Stimulated activated naive B cell treated with anti-CD40 and anti-IgM and Interleukin-4, amounts not matched to agents 10 μg/mL and 1 μg/mL and 100 μg/mL, for 72 hours (primary cell): Measurements from ENCODE around the gene NCMAP.

Source experiments
- ATAC-seq, 2 donors: fragments of 150-1000 bp; cut with Tn5 transposase; replicated peaks; 2 replicates each; pipeline ENCODE4 v1.10.0; 2021; ENCODE audit warnings: moderate library complexity in 1 of 2
- DNase-seq: peaks from one replicate; pipeline ENCODE4 v3.0.0; 2021
- H3K27ac Mint-ChIP-seq: one replicate; pipeline ENCODE4 v1.8.0; 2022; ENCODE audit warnings: mild to moderate bottlenecking, mixed read lengths
- H3K27me3 Mint-ChIP-seq, 2 donors: one replicate each; pipeline ENCODE4 v1.8.0; 2022; ENCODE audit warnings: mixed read lengths in 2 of 2
- H3K36me3 Mint-ChIP-seq, 2 donors: one replicate each; pipeline ENCODE4 v1.8.0; 2022; ENCODE audit warnings: mixed read lengths in 2 of 2, mild to moderate bottlenecking in 1 of 2
- H3K4me1 Mint-ChIP-seq, 2 donors: one replicate each; pipeline ENCODE4 v1.8.0; 2022; ENCODE audit warnings: mixed read lengths in 2 of 2, mild to moderate bottlenecking in 1 of 2
- H3K4me3 Mint-ChIP-seq, 2 donors: one replicate each; pipeline ENCODE4 v1.8.0; 2022; ENCODE audit warnings: mild to moderate bottlenecking in 2 of 2, mixed read lengths in 2 of 2, moderate library complexity in 1 of 2
- H3K9me3 Mint-ChIP-seq, 2 donors: one replicate each; pipeline ENCODE4 v1.8.0; 2022; ENCODE audit warnings: mixed read lengths in 2 of 2, mild to moderate bottlenecking in 1 of 2

NCMAP gene

GRCh38 chr1:24570265-24571125, 14.6 kb downstream of the NCMAP start:
- H3K27ac Mint-ChIP-seq: no peak overlapping the region
- H3K4me1 Mint-ChIP-seq: peaks cover 14 to 28% of the 10 kb centered on the region in 2 donors
- no peaks in the 10 kb centered on the region for H3K36me3 Mint-ChIP-seq
- H3K9me3 Mint-ChIP-seq: no peaks in the 10 kb centered on the region
- H3K4me3 Mint-ChIP-seq: no peak overlapping the region
- DNase-seq (no peak), ATAC-seq (no peak)
- peaks cover 4 to 5% of the 10 kb centered on the region in 2 donors for H3K27me3 Mint-ChIP-seq

GRCh38 chr1:24572301-24572700, 16.4 kb downstream of the NCMAP start:
- Mint-ChIP-seq H3K9me3 (no peaks in the 10 kb centered on the region), H3K36me3 (no peaks in the 10 kb centered on the region), H3K27me3 (no peaks in the 10 kb centered on the region), H3K27ac (peak overlapping the region; percentile 90), H3K4me3 (peak overlapping the region; percentile 67 to 70), H3K4me1 (peaks cover 14 to 28% of the 10 kb centered on the region in 2 donors)
- ATAC-seq (peak; percentile 83 to 84), DNase-seq (peak; percentile 6)

GRCh38 chr1:24575905-24576587, 20.2 kb downstream of the NCMAP start:
- H3K4me3 Mint-ChIP-seq: no peak overlapping the region
- H3K4me1 Mint-ChIP-seq: peaks cover 11 to 13% of the 10 kb centered on the region in 2 donors
- H3K27ac Mint-ChIP-seq: no peak overlapping the region
- H3K36me3 Mint-ChIP-seq: peaks cover 0 to 2% of the 10 kb centered on the region in 2 donors
- DNase-seq (no peak), ATAC-seq (no peak)
- peaks cover 0 to 8% of the 10 kb centered on the region in 2 donors for H3K27me3 Mint-ChIP-seq
- peaks cover 0 to 4% of the 10 kb centered on the region in 2 donors for H3K9me3 Mint-ChIP-seq

GRCh38 chr1:24578846-24579245, 23.0 kb downstream of the NCMAP start:
- H3K36me3 Mint-ChIP-seq: peaks cover 0 to 2% of the 10 kb centered on the region in 2 donors
- peaks cover 0 to 8% of the 10 kb centered on the region in 2 donors for H3K27me3 Mint-ChIP-seq
- no peak overlapping the region for H3K4me3 Mint-ChIP-seq
- H3K4me1 Mint-ChIP-seq: no peaks in the 10 kb centered on the region
- DNase-seq (no peak), ATAC-seq (no peak)
- peaks cover 0 to 4% of the 10 kb centered on the region in 2 donors for H3K9me3 Mint-ChIP-seq
- no peak overlapping the region for H3K27ac Mint-ChIP-seq

GRCh38 chr1:24580756-24581155, 24.9 kb downstream of the NCMAP start:
- ATAC-seq: no peak
- DNase-seq: no peak
- Mint-ChIP-seq H3K4me1 (peaks cover 3 to 6% of the 10 kb centered on the region in 2 donors), H3K27me3 (peaks cover 6 to 19% of the 10 kb centered on the region in 2 donors), H3K9me3 (peaks cover 0 to 4% of the 10 kb centered on the region in 2 donors), H3K27ac (no peak overlapping the region), H3K4me3 (no peak overlapping the region), H3K36me3 (peaks cover 0 to 2% of the 10 kb centered on the region in 2 donors)

- Mint-ChIP-seq H3K4me1 (peaks cover 7 to 10% of the 10 kb centered on the region in 2 donors), H3K9me3 (peaks cover 0 to 1% of the 10 kb centered on the region in 2 donors), H3K27me3 (peaks cover 8 to 17% of the 10 kb centered on the region in 2 donors), H3K36me3 (no peaks in the 10 kb centered on the region), H3K27ac (no peak overlapping the region), H3K4me3 (no peak overlapping the region)
- ATAC-seq: peak; percentile 67 to 76
- peak; percentile 8 for DNase-seq
Measured at GRCh38 chr1:24584171-24584647, 28.3 kb downstream of the NCMAP start.

GRCh38 chr1:24586119-24586518, 30.2 kb downstream of the NCMAP start:
- no peak overlapping the region for H3K4me3 Mint-ChIP-seq
- no peak for ATAC-seq
- no peaks in the 10 kb centered on the region for H3K36me3 Mint-ChIP-seq
- peaks cover 7 to 10% of the 10 kb centered on the region in 2 donors for H3K4me1 Mint-ChIP-seq
- DNase-seq: no peak
- H3K27me3 Mint-ChIP-seq: peaks cover 8 to 14% of the 10 kb centered on the region in 2 donors
- no peak overlapping the region for H3K27ac Mint-ChIP-seq
- no peaks in the 10 kb centered on the region for H3K9me3 Mint-ChIP-seq

- Mint-ChIP-seq H3K27ac (no peak overlapping the region), H3K9me3 (no peaks in the 10 kb centered on the region), H3K36me3 (no peaks in the 10 kb centered on the region), H3K4me1 (peaks cover 7 to 10% of the 10 kb centered on the region in 2 donors), H3K27me3 (peaks cover 13 to 24% of the 10 kb centered on the region in 2 donors), H3K4me3 (peak overlapping the region in 1 of 2 donors; percentile 24)
- DNase-seq (peak; percentile 35), ATAC-seq (peak; percentile 86 to 90)
Measured at GRCh38 chr1:24586970-24587820, 31.3 kb downstream of the NCMAP start.

GRCh38 chr1:24588573-24588972, 32.7 kb downstream of the NCMAP start:
- no peaks in the 10 kb centered on the region for H3K36me3 Mint-ChIP-seq
- peaks cover 13 to 24% of the 10 kb centered on the region in 2 donors for H3K27me3 Mint-ChIP-seq
- H3K9me3 Mint-ChIP-seq: no peaks in the 10 kb centered on the region
- DNase-seq (no peak), ATAC-seq (no peak)
- peaks cover 7 to 10% of the 10 kb centered on the region in 2 donors for H3K4me1 Mint-ChIP-seq
- no peak overlapping the region for H3K4me3 Mint-ChIP-seq
- no peak overlapping the region for H3K27ac Mint-ChIP-seq

GRCh38 chr1:24589200-24589599, 33.3 kb downstream of the NCMAP start:
- H3K27me3 Mint-ChIP-seq: peaks cover 13 to 24% of the 10 kb centered on the region in 2 donors
- no peak overlapping the region for H3K4me3 Mint-ChIP-seq
- ATAC-seq (no peak), DNase-seq (no peak)
- no peak overlapping the region for H3K27ac Mint-ChIP-seq
- peaks cover 5 to 7% of the 10 kb centered on the region in 2 donors for H3K4me1 Mint-ChIP-seq
- H3K36me3 Mint-ChIP-seq: no peaks in the 10 kb centered on the region
- H3K9me3 Mint-ChIP-seq: no peaks in the 10 kb centered on the region

GRCh38 chr1:24591781-24592180, 35.9 kb downstream of the NCMAP start:
- no peak for DNase-seq
- ATAC-seq: no peak
- no peak overlapping the region for H3K4me3 Mint-ChIP-seq
- peaks cover 18 to 22% of the 10 kb centered on the region in 2 donors for H3K27me3 Mint-ChIP-seq
- H3K27ac Mint-ChIP-seq: no peak overlapping the region
- H3K9me3 Mint-ChIP-seq: no peaks in the 10 kb centered on the region
- no peaks in the 10 kb centered on the region for H3K36me3 Mint-ChIP-seq
- H3K4me1 Mint-ChIP-seq: peaks cover 3 to 4% of the 10 kb centered on the region in 2 donors

GRCh38 chr1:24594328-24594598, 38.4 kb downstream of the NCMAP start:
- no peak for ATAC-seq
- Mint-ChIP-seq H3K27ac (no peak overlapping the region), H3K36me3 (no peaks in the 10 kb centered on the region), H3K9me3 (no peaks in the 10 kb centered on the region), H3K27me3 (peaks cover 19 to 26% of the 10 kb centered on the region in 2 donors), H3K4me3 (no peak overlapping the region), H3K4me1 (no peaks in the 10 kb centered on the region)
- DNase-seq: no peak

- Mint-ChIP-seq H3K27me3 (peaks cover 22 to 24% of the 10 kb centered on the region in 2 donors), H3K4me3 (no peak overlapping the region), H3K27ac (no peak overlapping the region), H3K4me1 (no peaks in the 10 kb centered on the region), H3K9me3 (no peaks in the 10 kb centered on the region), H3K36me3 (no peaks in the 10 kb centered on the region)
- ATAC-seq: no peak
- no peak for DNase-seq
Measured at GRCh38 chr1:24596401-24596880, 40.6 kb downstream of the NCMAP start.

GRCh38 chr1:24599265-24599664, 43.4 kb downstream of the NCMAP start:
- Mint-ChIP-seq H3K36me3 (no peaks in the 10 kb centered on the region), H3K27me3 (peaks cover 16 to 17% of the 10 kb centered on the region in 2 donors), H3K27ac (no peak overlapping the region), H3K4me3 (no peak overlapping the region), H3K9me3 (no peaks in the 10 kb centered on the region), H3K4me1 (no peaks in the 10 kb centered on the region)
- ATAC-seq: no peak
- no peak for DNase-seq
